Fibroblast of the aortic adventitia (primary cell): Measurements from ENCODE around the gene CYP26B1. TPM values are rescaled to one million over a fixed set of nuclear protein-coding genes. Genes with fewer than 3 reads are reported as not detected.
"Not testable (repeated sequence)": the region's sequence is repeated elsewhere in the genome, so short reads cannot be mapped to it uniquely, and the experiment has no call there.

Experiments
- DNase-seq: peaks from one replicate; pipeline ENCODE4 v3.0.0-alpha.2; 2010; ENCODE audit warnings: low read depth
- H3K4me3 ChIP-seq: 2 replicates; pipeline ENCODE4 v1.5.1; 2011; ENCODE audit warnings: low read depth, mild to moderate bottlenecking, control low read depth, low read length, moderate library complexity
- total RNA-seq: library from RNA; depleted of rRNA; stranded (reverse); fragments of >200 nt; gene quantifications from 2 replicates; pipeline ENCODE4 v1.2.3, GENCODE V29; 2012; ENCODE audit warnings: low replicate concordance
- TF ChIP-seq, protein P1 (sequence below): IDR thresholded peaks from 2 replicates; pipeline ENCODE4 v1.5.1; 2011; ENCODE audit warnings: mild to moderate bottlenecking, low read length, control low read depth, inconsistent platforms; ENCODE audit not compliant: insufficient read depth

Gene CYP26B1
- total RNA-seq, 1 donor, result 2.5 TPM

DNA sequence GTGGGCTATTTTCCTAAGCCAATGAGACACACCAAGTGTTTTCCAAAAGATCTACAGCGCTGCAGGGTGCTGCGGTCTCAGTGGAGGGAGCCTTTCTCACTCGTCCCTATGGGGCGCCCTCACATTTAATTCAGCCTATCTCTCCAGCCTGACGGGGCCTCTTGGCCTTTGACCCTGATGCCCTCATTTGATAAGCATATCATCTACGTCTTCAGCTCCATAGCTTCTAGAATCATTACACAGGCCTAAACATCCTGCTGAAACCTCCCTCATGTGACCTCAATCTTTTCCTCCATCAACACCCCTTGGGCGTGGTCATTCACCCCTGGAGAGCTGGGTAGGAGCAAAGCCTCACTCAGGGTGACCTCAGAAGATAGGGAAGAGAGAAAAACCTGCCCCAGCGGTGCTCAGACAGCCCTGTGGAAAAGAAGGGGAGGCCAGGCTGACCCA lies 57.4 kb downstream of the CYP26B1 start:
- no peak for DNase-seq

DNA sequence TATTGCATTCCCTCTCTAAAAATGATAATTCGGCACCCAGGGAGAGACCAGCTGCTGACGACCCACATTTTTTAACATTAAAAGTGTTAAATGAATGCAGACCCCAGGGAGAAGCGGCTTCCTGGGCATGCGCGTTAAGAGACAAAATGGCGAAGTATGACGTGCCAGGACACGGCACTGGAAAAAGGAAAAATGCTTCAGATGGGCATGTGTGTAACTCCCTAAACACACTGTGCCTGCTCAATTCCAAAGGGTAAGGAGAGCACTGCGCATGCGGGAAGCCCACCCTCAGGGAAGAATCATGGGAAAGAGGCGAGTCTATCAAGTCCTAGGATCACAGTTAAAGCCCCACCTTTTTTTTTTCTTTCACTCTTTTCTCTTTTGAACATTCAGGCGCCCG lies 58.1 kb downstream of the CYP26B1 start:
- H3K4me3 ChIP-seq, result no peak overlapping the region
- TF ChIP-seq, protein P1, sequence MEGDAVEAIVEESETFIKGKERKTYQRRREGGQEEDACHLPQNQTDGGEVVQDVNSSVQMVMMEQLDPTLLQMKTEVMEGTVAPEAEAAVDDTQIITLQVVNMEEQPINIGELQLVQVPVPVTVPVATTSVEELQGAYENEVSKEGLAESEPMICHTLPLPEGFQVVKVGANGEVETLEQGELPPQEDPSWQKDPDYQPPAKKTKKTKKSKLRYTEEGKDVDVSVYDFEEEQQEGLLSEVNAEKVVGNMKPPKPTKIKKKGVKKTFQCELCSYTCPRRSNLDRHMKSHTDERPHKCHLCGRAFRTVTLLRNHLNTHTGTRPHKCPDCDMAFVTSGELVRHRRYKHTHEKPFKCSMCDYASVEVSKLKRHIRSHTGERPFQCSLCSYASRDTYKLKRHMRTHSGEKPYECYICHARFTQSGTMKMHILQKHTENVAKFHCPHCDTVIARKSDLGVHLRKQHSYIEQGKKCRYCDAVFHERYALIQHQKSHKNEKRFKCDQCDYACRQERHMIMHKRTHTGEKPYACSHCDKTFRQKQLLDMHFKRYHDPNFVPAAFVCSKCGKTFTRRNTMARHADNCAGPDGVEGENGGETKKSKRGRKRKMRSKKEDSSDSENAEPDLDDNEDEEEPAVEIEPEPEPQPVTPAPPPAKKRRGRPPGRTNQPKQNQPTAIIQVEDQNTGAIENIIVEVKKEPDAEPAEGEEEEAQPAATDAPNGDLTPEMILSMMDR, result no peak
- DNase-seq, result no peak

More for the DNA sequence above, 57.4 kb downstream of the CYP26B1 start:
- H3K4me3 ChIP-seq, result no peak overlapping the region
- TF ChIP-seq, protein P1, result no peak

DNA sequence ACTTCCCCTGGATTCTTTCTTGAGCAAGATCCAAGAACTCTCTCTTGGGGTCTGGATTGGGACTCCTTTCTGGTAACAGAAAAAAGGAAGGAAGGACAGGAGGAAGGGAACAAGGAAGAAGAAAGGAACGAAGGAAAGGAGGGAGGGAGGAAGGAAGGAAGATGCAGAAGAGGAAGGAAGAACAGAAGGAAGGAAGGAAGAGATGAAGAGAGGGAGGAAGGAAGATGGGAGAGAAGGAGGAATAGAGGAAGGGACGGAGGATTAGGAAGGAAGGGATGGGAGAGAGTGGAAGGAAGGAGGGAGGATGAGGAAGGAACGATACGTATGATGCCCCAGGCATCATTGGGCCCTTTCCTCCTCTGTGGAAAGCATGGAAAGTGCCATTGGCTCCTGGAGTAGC lies 58.6 kb downstream of the CYP26B1 start:
- no peak overlapping the region for H3K4me3 ChIP-seq
- no peak for DNase-seq
- TF ChIP-seq, protein P1, result no peak

DNA sequence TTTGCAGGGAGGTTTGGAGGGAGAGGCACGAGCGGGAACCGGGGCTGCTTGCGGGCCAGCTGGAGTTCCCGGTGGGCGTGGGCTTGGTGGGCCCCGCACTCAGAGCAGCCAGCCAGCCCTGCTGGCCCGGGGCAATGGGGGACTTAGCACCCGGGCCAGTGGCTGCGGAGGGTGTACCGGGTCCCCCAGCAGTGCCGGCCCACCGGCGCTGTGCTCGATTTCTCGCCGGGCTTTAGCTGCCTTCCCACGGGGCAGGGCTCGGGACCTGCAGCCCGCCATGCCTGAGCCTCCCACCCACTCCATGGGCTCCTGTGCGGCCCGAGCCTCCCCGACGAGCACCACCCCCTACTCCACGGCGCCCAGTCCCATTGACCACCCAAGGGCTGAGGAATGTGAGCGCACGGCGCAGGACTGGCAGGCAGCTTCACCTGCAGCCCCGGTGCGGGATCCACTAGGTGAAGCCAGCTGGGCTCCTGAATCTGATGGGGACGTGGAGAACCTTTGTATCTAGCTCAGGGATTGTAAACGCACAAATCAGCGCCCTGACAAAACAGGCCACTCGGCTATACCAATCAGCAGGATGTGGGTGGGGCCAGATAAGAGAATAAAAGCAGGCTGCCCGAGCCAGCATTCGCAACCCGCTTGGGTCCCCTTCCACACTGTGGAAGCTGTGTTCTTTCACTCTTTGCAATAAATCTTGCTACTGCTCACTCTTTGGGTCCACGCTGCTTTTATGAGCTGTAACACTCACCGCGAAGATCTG lies 60.6 kb downstream of the CYP26B1 start:
- not testable (repeated sequence) for DNase-seq, H3K4me3 ChIP-seq

DNA sequence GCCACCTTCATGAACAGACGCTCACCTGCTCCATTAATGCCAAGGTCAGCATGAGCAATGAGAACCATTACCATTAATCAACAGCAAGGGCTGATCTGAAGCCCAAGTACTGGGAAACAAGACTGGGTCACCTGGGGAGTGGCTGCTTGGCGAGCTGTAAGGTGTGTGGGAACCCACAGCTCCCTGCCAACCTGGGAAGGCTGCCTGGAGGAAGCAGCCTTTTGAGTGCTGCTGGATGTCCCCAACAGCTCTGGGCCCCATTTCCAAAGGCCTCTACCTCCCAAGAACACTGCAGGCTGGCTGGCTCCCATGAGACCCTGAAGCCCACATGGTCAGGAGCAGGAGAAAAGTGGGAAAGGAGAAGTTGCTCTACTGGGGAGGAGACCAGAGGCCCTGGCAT lies 62.1 kb downstream of the CYP26B1 start:
- TF ChIP-seq, protein P1, result no peak
- no peak overlapping the region for H3K4me3 ChIP-seq
- DNase-seq, result no peak

DNA sequence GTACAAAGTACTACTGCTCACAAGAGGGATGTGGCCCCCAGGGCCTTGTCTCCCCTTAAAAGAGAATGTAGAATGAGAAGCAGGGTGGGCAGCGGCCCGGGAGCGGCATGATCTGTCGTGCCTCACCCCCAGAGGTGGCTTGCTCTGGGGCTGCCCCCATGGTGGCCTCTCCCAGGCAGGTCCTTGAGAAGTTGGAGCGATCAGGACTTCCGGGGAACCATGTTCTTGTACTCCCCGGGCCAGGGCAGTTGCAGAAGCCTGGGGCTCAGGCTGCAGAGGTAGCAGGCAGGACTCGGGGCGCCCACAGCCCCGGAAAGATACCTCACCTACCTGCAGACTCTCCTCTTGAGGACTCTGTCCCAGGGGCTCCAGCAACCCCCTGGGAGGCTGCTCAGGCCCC lies 62.6 kb downstream of the CYP26B1 start:
- DNase-seq, result no peak
- TF ChIP-seq, protein P1, result no peak
- H3K4me3 ChIP-seq, result no peak overlapping the region

DNA sequence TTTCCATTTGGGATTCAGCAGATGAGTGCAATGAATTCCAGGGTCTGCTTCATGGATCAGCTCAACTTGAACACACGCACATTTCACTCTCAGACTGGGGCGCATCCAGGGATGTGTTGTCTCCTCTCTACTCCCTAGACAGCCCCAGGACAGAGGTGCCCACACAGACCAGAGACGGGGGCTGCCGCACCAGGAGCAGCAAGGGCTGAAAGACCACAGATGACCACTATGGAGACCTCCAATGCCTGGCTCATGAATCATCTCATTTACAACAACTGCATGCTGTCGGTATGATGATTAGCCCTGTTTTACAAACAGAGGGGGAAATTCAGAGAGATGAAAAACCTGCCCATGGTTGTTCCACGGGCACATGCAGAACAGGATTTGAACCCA lies 63.1 kb downstream of the CYP26B1 start:
- DNase-seq, result no peak
- TF ChIP-seq, protein P1, result no peak
- no peak overlapping the region for H3K4me3 ChIP-seq
